ENCODE measurements around the gene SPATA2. TPM values are rescaled to one million over a fixed set of nuclear protein-coding genes. Genes with fewer than 3 reads are reported as not detected.

SPATA2 gene
- total and polyA plus RNA-seq, 2 of the 13 experiments (the other 11 are each of a cell fraction or from before 2014, with no cell fraction given): 3.2 to 8.7 TPM

GRCh38 chr20:49936153-49937026 is 21.1 kb upstream of the SPATA2 start, which contains the start of gene RNF114 (continued):
- TF ChIP-seq THAP9 (CRISPR knock-in tag; IDR thresholded peaks at IDR 0.05; ENCODE audit: borderline replicate concordance) (peak; percentile 66; the same call in 1 of the 2 replicates), ZSCAN30 (CRISPR knock-in tag; IDR thresholded peaks at IDR 0.05) (0 out of 2 replicates have a peak, but pooled peaks have one; percentile 27), TBX3 (IDR thresholded peaks at IDR 0.05; ENCODE audit: borderline replicate concordance) (no peak), ZNF768 (CRISPR knock-in tag; IDR thresholded peaks at IDR 0.05) (peak; percentile 86), NPAS2 (CRISPR knock-in tag; IDR thresholded peaks at IDR 0.05; ENCODE audit: borderline replicate concordance) (no peak), KDM6A (CRISPR knock-in tag; IDR thresholded peaks at IDR 0.05; ENCODE audit: low read depth) (no peak; the same call in 1 of the 2 replicates), PAWR (CRISPR knock-in tag; IDR thresholded peaks at IDR 0.05; ENCODE audit: borderline replicate concordance) (no peak), ZNF776 (CRISPR knock-in tag; IDR thresholded peaks at IDR 0.05) (peak; percentile 94), ZNF777 (CRISPR knock-in tag; IDR thresholded peaks at IDR 0.05) (no peak), SRSF4 (IDR thresholded peaks at IDR 0.05; ENCODE audit: low read depth, low read length, poor library complexity, severe bottlenecking) (no peak), NFYB (CRISPR knock-in tag; IDR thresholded peaks at IDR 0.05) (no peak; the same call in 1 of the 2 replicates), ZNF12 (CRISPR knock-in tag; IDR thresholded peaks at IDR 0.05) (peak; percentile 41), ZNF451 (CRISPR knock-in tag; IDR thresholded peaks at IDR 0.05) (peak; percentile 84), SRSF9 (IDR thresholded peaks at IDR 0.05; ENCODE audit: borderline replicate concordance, insufficient read depth, low read depth, low read length, poor library complexity, severe bottlenecking) (no peak), FOXA1 (IDR thresholded peaks at IDR 0.05) (no peak), FOXA1 (CRISPR knock-in tag; IDR thresholded peaks at IDR 0.05) (0 out of 2 replicates have a peak, but pooled peaks have one; percentile 37), ZNF850 (CRISPR knock-in tag; conservative IDR thresholded peaks at IDR 0.05) (0 out of 2 replicates have a peak, but pooled peaks have one; percentile 37), PHF5A (CRISPR knock-in tag; IDR thresholded peaks at IDR 0.05; ENCODE audit: low read depth, unreplicated experiment) (peak; percentile 68), ZSCAN9 (CRISPR knock-in tag; IDR thresholded peaks at IDR 0.05; ENCODE audit: borderline replicate concordance) (peak; percentile 97), SP2 (CRISPR knock-in tag; IDR thresholded peaks at IDR 0.05) (0 out of 2 replicates have a peak, but pooled peaks have one; percentile 28), ZNF703 (CRISPR knock-in tag; IDR thresholded peaks at IDR 0.05; ENCODE audit: borderline replicate concordance) (no peak), KAT7 (CRISPR knock-in tag; IDR thresholded peaks at IDR 0.05; ENCODE audit: borderline replicate concordance) (peak; percentile 85; the same call in 1 of the 2 replicates)
- TF ChIP-seq, protein P1, sequence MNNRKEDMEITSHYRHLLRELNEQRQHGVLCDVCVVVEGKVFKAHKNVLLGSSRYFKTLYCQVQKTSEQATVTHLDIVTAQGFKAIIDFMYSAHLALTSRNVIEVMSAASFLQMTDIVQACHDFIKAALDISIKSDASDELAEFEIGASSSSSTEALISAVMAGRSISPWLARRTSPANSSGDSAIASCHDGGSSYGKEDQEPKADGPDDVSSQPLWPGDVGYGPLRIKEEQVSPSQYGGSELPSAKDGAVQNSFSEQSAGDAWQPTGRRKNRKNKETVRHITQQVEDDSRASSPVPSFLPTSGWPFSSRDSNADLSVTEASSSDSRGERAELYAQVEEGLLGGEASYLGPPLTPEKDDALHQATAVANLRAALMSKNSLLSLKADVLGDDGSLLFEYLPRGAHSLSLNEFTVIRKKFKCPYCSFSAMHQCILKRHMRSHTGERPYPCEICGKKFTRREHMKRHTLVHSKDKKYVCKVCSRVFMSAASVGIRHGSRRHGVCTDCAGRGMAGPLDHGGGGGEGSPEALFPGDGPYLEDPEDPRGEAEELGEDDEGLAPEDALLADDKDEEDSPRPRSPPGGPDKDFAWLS (CRISPR knock-in tag; IDR thresholded peaks at IDR 0.05; ENCODE audit: borderline replicate concordance): no peak

Data from HepG2 (cell line).